ENCODE results near the gene ERC2.

DNA sequence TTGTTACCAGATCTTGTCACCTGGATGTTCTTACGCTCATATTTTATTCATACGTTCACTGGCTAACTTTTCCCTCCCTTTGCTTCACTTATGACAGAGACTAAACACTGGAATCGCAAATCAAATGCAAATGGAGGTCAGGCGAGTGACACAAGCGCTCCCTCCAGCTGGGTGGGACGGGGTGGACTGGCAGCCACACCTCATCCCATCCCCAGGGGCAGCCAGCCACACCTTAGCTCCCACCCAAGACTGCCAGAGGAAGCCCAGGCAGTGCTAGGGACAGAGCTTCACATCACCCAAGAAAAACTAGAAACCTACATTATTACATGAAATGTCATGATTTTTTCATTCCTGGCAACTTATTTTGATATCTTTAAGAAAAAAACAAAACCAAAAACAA is 366.2 kb downstream of the ERC2 start:
- TF ChIP-seq, protein P1, sequence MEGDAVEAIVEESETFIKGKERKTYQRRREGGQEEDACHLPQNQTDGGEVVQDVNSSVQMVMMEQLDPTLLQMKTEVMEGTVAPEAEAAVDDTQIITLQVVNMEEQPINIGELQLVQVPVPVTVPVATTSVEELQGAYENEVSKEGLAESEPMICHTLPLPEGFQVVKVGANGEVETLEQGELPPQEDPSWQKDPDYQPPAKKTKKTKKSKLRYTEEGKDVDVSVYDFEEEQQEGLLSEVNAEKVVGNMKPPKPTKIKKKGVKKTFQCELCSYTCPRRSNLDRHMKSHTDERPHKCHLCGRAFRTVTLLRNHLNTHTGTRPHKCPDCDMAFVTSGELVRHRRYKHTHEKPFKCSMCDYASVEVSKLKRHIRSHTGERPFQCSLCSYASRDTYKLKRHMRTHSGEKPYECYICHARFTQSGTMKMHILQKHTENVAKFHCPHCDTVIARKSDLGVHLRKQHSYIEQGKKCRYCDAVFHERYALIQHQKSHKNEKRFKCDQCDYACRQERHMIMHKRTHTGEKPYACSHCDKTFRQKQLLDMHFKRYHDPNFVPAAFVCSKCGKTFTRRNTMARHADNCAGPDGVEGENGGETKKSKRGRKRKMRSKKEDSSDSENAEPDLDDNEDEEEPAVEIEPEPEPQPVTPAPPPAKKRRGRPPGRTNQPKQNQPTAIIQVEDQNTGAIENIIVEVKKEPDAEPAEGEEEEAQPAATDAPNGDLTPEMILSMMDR (conservative IDR thresholded peaks at IDR 0.05; ENCODE audit: low read length) = no peak
- no peak for TF ChIP-seq EZH2phosphoT487 (IDR thresholded peaks at IDR 0.05; ENCODE audit: borderline replicate concordance)
